Karpas-422 (cell line): ENCODE data around the gene PHF23. TPM values are rescaled to one million over a fixed set of nuclear protein-coding genes. Genes with fewer than 3 reads are reported as not detected.

Experiments
- DNase-seq: peaks from one replicate; pipeline ENCODE4 v3.0.0-alpha.2; 2015
- H2AFZ ChIP-seq: fragments of 200-600 bp; sonication (generic); 2 replicates; pipeline ENCODE4 v1.6.1; 2014; ENCODE audit warnings: antibody characterized with exemption, low read length, mixed read lengths
- H3K27ac ChIP-seq: fragments of 200-600 bp; sonication (generic); 2 replicates; pipeline ENCODE4 v1.5.1; 2014; ENCODE audit warnings: mild to moderate bottlenecking, low read length, moderate library complexity
- H3K27me3 ChIP-seq: fragments of 200-600 bp; sonication (generic); 2 replicates; pipeline ENCODE4 v1.6.1; 2014; ENCODE audit warnings: low read length, mixed read lengths
- H3K36me3 ChIP-seq: fragments of 200-600 bp; sonication (generic); 2 replicates; pipeline ENCODE4 v1.6.1; 2014; ENCODE audit warnings: low read length, mixed read lengths; ENCODE audit not compliant: insufficient read depth
- H3K4me1 ChIP-seq: fragments of 200-600 bp; sonication (generic); 2 replicates; pipeline ENCODE4 v1.6.1; 2014; ENCODE audit warnings: mild to moderate bottlenecking, low read length, mixed read lengths
- H3K4me2 ChIP-seq: fragments of 200-600 bp; sonication (generic); 2 replicates; pipeline ENCODE4 v1.6.1; 2014; ENCODE audit warnings: low read length, low read depth, mild to moderate bottlenecking; ENCODE audit not compliant: poor library complexity, severe bottlenecking
- H3K4me3 ChIP-seq: fragments of 200-600 bp; sonication (generic); 2 replicates; pipeline ENCODE4 v1.5.1; 2014; ENCODE audit warnings: mild to moderate bottlenecking, antibody characterized with exemption, low read length, mixed read lengths
- H3K79me2 ChIP-seq: fragments of 200-600 bp; sonication (generic); 2 replicates; pipeline ENCODE4 v1.6.1; 2014; ENCODE audit warnings: mild to moderate bottlenecking, low read length, mixed read lengths
- H3K9ac ChIP-seq: fragments of 200-600 bp; sonication (generic); 2 replicates; pipeline ENCODE4 v1.6.0; 2014; ENCODE audit warnings: low read length
- H3K9me2 ChIP-seq: fragments of 200-600 bp; sonication (generic), shearing (Covaris generic); replicated peaks from 2 replicates; pipeline ENCODE4 v1.6.0; 2014; ENCODE audit warnings: mild to moderate bottlenecking, low read length, moderate library complexity; ENCODE audit not compliant: insufficient read depth
- H3K9me3 ChIP-seq: fragments of 300-700, 200-600 bp; sonication (generic); 2 replicates; pipeline ENCODE4 v1.6.1; 2014; ENCODE audit warnings: low read length, mixed read lengths
- H4K20me1 ChIP-seq: fragments of 200-600 bp; sonication (generic); 2 replicates; pipeline ENCODE4 v1.6.1; 2014; ENCODE audit warnings: mild to moderate bottlenecking, antibody characterized with exemption, low read length, low read depth; ENCODE audit not compliant: insufficient read depth
- total RNA-seq: library from RNA; depleted of rRNA; stranded (reverse); fragments of >200 nt; shearing (Covaris generic); gene quantifications from 2 replicates; pipeline ENCODE4 v1.2.3, GENCODE V29; 2014; ENCODE audit warnings: low replicate concordance

PHF23 gene
- total RNA-seq, 1 experiment from 2014 or later: 36.7 TPM

DNA sequence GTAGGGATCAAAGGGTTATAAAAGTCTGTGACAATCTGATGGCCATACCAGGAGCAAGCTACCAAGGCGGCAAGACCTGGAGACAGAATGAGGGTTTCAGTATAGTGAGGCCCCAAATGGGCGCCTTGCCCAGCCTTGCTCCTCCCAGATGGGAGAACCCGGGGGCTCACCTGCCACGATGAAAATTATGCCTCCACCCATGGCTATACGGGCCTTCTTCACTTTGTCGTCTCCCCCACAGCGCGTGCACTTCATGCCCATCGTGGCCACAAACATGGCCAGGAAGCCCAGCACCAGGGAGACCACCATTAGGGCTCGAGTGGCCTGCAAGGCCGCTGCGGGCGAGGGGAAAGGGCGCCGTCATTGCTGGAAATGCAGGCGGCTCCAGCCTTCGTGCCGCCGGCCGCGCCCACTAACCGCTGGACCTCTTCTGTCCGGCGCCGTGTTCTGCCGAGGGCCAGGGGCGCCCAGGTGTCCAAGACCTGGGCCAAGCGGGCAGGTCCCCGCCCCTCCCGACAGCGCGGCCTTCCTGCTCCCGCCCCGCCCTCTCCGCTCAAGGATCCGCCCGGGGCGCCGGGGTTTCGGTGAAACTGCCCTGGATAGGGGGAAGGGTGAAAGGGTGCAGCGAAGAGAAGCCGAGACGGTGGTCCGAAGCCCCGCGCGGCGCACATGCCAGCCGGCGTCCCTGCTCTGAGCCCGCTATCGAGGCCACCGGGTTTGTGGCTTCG lies 21.6 kb upstream of the PHF23 start:
- Histone ChIP-seq H2AFZ (no peak overlapping the region), H3K4me3 (no peak overlapping the region), H3K4me1 (no peaks in the 10 kb centered on the region), H3K36me3 (peaks cover 6% of the 10 kb centered on the region; the same call in 1 of the 2 replicates), H3K79me2 (no peaks in the 10 kb centered on the region), H3K4me2 (no peak overlapping the region), H3K9ac (no peak overlapping the region), H3K9me3 (no peaks in the 10 kb centered on the region), H3K9me2 (no peaks in the 10 kb centered on the region), H3K27ac (no peak overlapping the region), H3K27me3 (no peaks in the 10 kb centered on the region), H4K20me1 (no peaks in the 10 kb centered on the region)
- no peak for DNase-seq

DNA sequence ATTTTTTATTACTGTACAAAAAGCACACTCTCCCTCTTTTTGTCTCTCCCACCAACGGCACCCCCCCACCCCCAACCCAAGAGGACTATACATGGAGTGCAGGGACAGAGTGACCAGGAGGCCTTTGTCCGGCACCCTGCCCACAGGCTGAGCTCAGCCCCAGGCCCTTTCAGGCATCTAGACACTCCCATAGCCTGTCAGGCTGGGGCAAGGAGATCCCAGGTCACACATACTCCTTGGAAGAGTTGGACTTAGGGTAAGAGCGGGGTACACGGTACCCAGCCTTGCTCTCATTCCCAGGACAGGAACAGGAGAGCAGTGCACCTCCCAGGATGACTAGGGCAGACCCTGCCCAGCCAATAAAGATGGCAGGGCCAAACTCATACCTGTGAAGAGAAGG lies 20.9 kb upstream of the PHF23 start:
- Histone ChIP-seq H3K4me1 (no peaks in the 10 kb centered on the region), H3K79me2 (no peaks in the 10 kb centered on the region), H3K4me2 (no peak overlapping the region), H3K9ac (no peak overlapping the region), H2AFZ (no peak overlapping the region), H3K4me3 (no peak overlapping the region), H3K27me3 (no peaks in the 10 kb centered on the region), H3K36me3 (peaks cover 9% of the 10 kb centered on the region; the same call in 1 of the 2 replicates), H3K9me2 (no peaks in the 10 kb centered on the region), H4K20me1 (no peaks in the 10 kb centered on the region), H3K9me3 (no peaks in the 10 kb centered on the region), H3K27ac (no peak overlapping the region)
- DNase-seq: no peak

DNA sequence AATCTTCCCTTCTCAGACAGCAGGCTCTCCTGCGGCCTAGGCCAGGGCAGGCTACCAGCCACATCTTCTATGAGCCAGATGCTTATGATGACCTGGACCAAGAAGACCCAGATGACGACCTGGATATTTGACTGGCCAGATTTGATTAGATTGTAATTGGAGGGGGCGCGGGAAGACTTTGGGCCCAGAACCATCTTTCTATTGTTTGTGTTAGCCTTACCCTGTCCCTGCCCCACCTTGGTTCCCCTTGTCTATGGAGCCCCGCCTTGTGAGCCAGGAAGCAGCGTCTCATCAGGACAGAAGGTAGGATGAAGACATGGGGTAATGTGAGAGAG lies 20.3 kb upstream of the PHF23 start:
- Histone ChIP-seq H3K9me2 (no peaks in the 10 kb centered on the region), H3K4me3 (no peak overlapping the region), H4K20me1 (no peaks in the 10 kb centered on the region), H3K9me3 (no peaks in the 10 kb centered on the region), H3K4me2 (no peak overlapping the region), H3K27me3 (no peaks in the 10 kb centered on the region), H3K4me1 (no peaks in the 10 kb centered on the region), H3K36me3 (peaks cover 14% of the 10 kb centered on the region; the same call in 1 of the 2 replicates), H3K79me2 (peaks cover 2% of the 10 kb centered on the region; the same call in 1 of the 2 replicates), H2AFZ (no peak overlapping the region), H3K27ac (no peak overlapping the region), H3K9ac (no peak overlapping the region)
- no peak for DNase-seq

DNA sequence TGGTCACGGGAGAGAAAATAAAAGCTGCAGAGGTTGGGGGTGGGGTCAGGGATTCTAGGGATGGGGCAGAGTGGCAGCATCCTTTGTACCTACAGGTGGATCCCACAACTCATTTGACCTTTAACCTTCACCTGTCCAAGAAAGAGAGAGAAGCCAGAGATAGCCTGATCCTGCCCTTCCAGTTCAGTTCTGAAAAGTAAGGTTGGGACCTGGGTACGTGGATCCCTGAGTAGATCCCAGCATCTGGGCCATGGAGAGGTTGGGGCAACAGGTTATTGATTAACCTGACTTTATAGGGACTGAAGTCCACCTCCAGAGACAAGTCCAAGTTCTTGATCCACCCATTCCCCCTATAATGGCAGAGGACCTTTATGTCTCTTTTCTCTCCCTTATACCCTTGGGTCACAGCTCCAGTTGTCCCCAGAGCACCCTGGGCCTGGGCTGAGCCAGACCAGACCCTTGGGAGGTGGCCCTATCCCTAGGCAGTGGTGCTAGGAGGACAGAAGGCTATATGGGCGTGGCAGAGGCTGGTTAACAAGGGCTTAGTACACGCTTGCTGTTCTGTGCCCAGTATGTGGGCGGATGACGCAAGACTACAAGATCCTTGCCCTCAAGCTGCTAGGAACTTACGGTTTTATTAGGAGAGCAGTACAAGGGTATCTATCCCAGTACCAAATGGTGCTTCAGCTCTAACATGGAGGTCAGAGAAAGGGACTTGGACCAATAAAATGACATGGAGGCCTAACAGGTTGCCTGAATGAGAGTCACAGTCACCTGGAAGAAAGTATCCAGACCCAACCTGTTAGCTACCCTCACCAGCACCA lies 19.7 kb upstream of the PHF23 start:
- peaks cover 19% of the 10 kb centered on the region; the same call in 1 of the 2 replicates for H3K36me3 ChIP-seq
- no peaks in the 10 kb centered on the region for H3K27me3 ChIP-seq
- no peaks in the 10 kb centered on the region for H3K9me3 ChIP-seq
- H3K9me2 ChIP-seq: no peaks in the 10 kb centered on the region
- peaks cover 8% of the 10 kb centered on the region for H3K79me2 ChIP-seq
- DNase-seq: no peak
- H3K4me3 ChIP-seq: no peak overlapping the region
- H3K4me1 ChIP-seq: no peaks in the 10 kb centered on the region
- no peak overlapping the region for H3K4me2 ChIP-seq
- no peak overlapping the region for H2AFZ ChIP-seq
- no peaks in the 10 kb centered on the region for H4K20me1 ChIP-seq
- no peak overlapping the region for H3K27ac ChIP-seq
- no peak overlapping the region for H3K9ac ChIP-seq

DNA sequence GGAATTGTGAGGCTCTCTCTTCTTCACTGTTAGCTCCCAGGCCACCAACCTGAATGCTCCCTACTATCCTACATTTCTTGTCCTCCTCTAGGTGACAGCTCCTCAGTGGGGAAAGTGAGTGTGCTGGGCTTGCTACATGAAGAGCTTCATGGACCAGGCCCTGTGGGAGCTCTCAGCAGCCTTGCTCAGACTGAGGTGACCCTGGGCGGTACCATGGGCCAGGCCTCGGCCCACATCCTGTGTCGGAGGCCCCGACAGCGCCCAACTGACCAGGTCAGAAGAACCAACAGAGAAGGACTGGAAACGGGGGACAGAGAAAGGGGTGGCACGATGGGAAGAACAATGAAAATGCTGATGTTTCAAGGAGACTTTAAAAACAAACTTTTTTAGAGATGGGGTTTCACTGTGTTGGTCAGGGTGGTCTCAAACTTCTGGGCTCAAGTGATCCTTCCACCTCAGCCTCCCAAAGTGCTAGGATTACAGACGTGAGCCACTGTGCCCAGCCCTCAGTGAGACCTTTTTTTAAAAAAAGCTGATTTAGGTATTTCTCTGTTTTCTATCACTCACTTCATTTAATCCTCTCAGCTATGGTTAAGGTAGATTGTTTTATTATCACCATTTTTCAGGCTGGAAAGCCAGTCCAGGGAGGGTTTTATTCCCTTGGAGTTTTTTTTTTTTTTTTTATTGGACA lies 17.7 kb upstream of the PHF23 start:
- no peak overlapping the region for H2AFZ ChIP-seq
- H3K9me3 ChIP-seq: no peaks in the 10 kb centered on the region
- no peak overlapping the region for H3K4me3 ChIP-seq
- H3K27ac ChIP-seq: no peak overlapping the region
- no peaks in the 10 kb centered on the region for H3K27me3 ChIP-seq
- DNase-seq: no peak
- H3K79me2 ChIP-seq: peaks cover 20% of the 10 kb centered on the region
- no peak overlapping the region for H3K4me2 ChIP-seq
- no peak overlapping the region for H3K9ac ChIP-seq
- peaks cover 19% of the 10 kb centered on the region; the same call in 1 of the 2 replicates for H3K36me3 ChIP-seq
- peaks cover 8% of the 10 kb centered on the region for H3K4me1 ChIP-seq
- no peaks in the 10 kb centered on the region for H3K9me2 ChIP-seq
- no peaks in the 10 kb centered on the region for H4K20me1 ChIP-seq

DNA sequence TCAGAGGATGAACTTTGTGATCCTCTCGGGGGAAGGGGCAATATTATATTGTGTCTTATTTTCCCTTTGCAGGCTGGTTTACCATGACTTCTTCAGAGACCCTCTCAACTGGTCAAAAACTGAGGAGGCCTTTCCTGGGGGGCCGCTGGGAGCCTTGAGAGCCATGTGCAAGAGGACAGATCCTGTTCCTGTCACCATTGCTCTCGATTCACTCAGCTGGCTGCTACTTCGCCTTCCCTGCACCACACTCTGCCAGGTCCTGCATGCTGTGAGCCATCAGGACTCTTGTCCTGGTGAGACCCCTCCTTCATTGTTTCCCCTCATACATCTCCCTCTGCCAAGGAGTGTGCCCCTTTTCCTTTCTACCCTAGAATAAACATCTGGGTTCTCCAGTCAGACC lies 15.3 kb upstream of the PHF23 start:
- Histone ChIP-seq H3K9ac (no peak overlapping the region), H4K20me1 (peaks cover 9% of the 10 kb centered on the region; the same call in 1 of the 2 replicates), H3K79me2 (peaks cover 39% of the 10 kb centered on the region), H3K27ac (no peak overlapping the region), H2AFZ (no peak overlapping the region), H3K9me2 (no peaks in the 10 kb centered on the region), H3K4me3 (no peak overlapping the region), H3K9me3 (no peaks in the 10 kb centered on the region), H3K4me1 (peaks cover 17% of the 10 kb centered on the region), H3K36me3 (peaks cover 19% of the 10 kb centered on the region; the same call in 1 of the 2 replicates), H3K27me3 (no peaks in the 10 kb centered on the region), H3K4me2 (no peak overlapping the region)
- no peak for DNase-seq

DNA sequence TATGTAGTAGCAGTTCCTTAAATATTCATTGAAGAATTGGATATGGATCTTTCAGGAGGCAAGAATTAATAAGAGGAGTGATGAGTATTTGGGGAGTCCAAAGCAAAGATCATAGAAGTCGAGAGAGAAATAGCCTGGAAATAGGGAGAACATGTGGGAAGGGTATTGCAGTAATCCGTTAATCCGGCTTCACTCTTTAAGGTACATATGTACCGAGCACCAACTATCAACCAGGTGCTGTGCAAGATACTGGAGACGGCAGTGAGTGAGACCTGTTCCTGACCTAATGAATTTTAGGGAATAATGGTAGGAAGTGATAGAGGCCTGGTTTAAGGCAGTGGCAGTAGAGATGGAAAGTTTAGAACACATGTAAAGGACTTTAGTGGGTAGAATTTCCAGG lies 13.8 kb upstream of the PHF23 start:
- no peak for DNase-seq
- Histone ChIP-seq H3K79me2 (peaks cover 54% of the 10 kb centered on the region), H3K27me3 (no peaks in the 10 kb centered on the region), H3K36me3 (peaks cover 19% of the 10 kb centered on the region; the same call in 1 of the 2 replicates), H3K27ac (peak overlapping the region; percentile 80), H3K4me2 (peak overlapping the region; percentile 94), H3K9me2 (no peaks in the 10 kb centered on the region), H3K9ac (peak overlapping the region; percentile 90), H3K4me3 (peak overlapping the region; percentile 90), H3K9me3 (no peaks in the 10 kb centered on the region), H4K20me1 (peaks cover 17% of the 10 kb centered on the region; the same call in 1 of the 2 replicates), H2AFZ (no peak overlapping the region), H3K4me1 (peaks cover 27% of the 10 kb centered on the region)
